Suppressor macrophage treated with lipopolysaccharide for 1 hour (primary cell): ENCODE data around the gene ZMYND8.
"Not testable (repeated sequence)": the region's sequence is repeated elsewhere in the genome, so short reads cannot be mapped to it uniquely, and the experiment has no call there.

ENCODE experiments used
- DNase-seq, 3 donors: peaks; one replicate each; pipeline ENCODE4 v3.0.0-alpha.2; 2020 to 2022

ZMYND8 gene

DNA sequence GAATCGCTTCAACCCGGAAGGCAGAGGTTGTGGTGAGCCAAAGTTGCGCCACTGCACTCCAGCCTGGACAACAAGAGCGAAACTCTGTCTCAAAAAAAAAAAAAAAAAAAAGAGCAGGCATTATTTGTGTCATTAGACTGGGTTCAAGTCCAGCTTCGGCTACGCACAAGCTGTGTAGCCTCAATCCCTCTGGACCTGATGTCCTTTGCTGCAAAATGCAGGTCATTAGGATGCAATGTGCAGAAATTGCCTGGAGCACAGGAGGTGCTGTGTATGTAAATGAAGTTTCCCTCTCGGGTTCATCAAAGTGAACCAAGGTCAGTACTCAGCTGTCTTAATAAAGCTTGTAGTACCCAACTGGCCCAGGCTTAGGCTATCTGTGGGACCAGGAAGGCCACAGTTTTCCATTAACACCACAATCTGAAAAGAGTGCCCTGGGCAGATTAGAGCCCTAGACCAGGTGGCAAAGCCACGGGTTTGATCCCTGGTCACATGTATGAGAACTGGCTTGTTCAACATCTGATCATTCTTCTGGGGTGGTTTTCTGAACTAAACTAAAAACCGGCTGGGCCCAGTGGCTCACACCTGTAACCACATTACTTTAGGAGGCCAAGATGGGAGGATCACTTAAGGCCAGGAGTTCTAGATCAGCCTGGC is 155.3 kb downstream of the ZMYND8 start:
- DNase-seq: no peak

GRCh38 chr20:47198996-47199552 is 157.4 kb downstream of the ZMYND8 start:
- no peak for DNase-seq

- peak in 1 of 3 donors; percentile 11 for DNase-seq
These were observed 158.2 kb downstream of the ZMYND8 start for GRCh38 chr20:47198254-47198671.

- DNase-seq: peak; percentile 68 to 84 (median 76)
These were observed 160.1 kb downstream of the ZMYND8 start for GRCh38 chr20:47196091-47197081.

GRCh38 chr20:47195573-47195972 is 160.9 kb downstream of the ZMYND8 start:
- no peak for DNase-seq

DNA sequence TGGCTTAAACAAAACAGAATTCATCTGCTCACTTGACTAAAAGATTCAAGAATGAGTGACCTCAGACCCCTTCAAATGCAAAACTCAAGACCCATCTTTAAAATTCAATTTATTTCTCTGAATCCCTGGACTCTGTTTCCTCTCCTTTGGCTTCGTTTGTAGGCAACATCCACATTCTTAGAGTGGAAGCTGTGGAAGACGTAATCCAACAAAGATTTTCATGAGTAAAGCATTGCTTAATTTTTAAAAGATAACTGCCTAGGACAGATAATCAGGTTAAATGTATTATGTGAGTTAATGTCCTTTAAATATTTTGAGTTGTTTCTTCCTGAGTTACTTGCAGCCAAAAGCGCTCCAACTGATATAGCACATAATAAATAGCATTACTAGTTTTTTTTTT is 164.5 kb downstream of the ZMYND8 start:
- no peak for DNase-seq

GRCh38 chr20:47191074-47191673 is 165.3 kb downstream of the ZMYND8 start:
- no peak for DNase-seq

DNA sequence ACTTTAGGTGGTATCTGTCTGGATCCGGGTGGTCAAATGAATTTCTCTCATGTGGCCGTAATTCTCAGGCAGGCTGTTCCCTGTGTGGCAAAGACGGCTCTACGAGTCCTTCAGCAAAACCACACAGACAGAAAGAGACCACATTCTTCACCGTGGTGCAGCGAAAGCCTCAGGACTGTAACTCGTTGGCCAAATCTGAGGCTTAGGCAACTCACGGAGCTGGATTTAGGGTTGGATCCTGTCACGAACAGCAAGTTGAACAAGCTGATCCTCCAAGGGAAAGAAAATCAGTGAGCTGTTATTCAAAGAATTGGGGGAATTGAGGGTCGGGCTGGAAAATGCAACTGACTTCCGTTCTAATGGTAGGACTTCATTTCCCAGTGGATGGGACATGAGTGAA is 167.4 kb downstream of the ZMYND8 start:
- DNase-seq: no peak

DNA sequence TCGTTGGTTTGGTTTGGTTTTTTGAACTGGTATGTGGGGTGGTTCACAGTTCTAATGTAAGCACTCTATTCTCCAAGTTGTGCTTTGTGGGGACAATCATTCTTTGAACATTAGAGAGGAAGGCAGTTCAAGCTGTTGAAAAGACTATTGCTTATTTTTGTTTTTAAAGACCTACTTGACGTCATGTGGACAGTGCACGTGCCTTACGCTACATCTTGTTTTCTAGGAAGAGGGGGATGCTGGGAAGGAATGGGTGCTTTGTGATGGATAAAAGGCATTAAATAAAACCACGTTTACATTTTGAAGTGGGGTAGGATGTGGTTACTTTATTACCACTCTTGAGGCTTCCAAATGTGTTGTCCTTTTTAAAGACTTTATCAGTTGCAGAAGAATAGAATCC is 168.0 kb downstream of the ZMYND8 start:
- DNase-seq: no peak

- DNase-seq: no peak
These were observed 168.9 kb downstream of the ZMYND8 start for GRCh38 chr20:47187450-47188195.

DNA sequence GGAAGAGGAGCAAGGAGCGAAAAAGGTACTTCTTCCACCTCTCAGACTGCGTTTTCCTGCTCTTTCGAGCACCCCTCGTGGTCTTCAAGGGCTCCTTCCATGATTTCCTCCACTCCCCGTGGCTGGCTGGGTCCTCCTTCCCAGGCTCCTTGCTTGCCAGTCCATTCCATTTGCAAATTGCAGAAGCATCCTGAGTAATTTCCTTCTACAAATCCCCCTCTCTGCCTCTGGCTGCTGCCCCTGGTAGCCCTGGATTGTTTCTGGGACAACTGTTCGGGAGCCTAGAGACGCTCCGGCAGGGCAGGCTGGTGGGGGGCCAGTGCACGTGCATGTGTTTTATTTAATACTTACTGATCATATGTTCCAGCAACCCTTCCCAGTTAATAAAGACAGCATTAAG is 173.1 kb downstream of the ZMYND8 start:
- no peak for DNase-seq

GRCh38 chr20:47181056-47181862 is 175.2 kb downstream of the ZMYND8 start:
- DNase-seq: peak; percentile 79 to 87 (median 86)

GRCh38 chr20:47179267-47179666 is 177.2 kb downstream of the ZMYND8 start:
- DNase-seq: no peak

GRCh38 chr20:47178851-47179250 is 177.6 kb downstream of the ZMYND8 start:
- DNase-seq: no peak

GRCh38 chr20:47178277-47178676 is 178.2 kb downstream of the ZMYND8 start:
- DNase-seq: no peak

GRCh38 chr20:47176217-47176616 is 180.3 kb downstream of the ZMYND8 start:
- not testable (repeated sequence) for DNase-seq

- DNase-seq: no peak
These were observed 181.0 kb downstream of the ZMYND8 start for GRCh38 chr20:47175493-47175892.

DNA sequence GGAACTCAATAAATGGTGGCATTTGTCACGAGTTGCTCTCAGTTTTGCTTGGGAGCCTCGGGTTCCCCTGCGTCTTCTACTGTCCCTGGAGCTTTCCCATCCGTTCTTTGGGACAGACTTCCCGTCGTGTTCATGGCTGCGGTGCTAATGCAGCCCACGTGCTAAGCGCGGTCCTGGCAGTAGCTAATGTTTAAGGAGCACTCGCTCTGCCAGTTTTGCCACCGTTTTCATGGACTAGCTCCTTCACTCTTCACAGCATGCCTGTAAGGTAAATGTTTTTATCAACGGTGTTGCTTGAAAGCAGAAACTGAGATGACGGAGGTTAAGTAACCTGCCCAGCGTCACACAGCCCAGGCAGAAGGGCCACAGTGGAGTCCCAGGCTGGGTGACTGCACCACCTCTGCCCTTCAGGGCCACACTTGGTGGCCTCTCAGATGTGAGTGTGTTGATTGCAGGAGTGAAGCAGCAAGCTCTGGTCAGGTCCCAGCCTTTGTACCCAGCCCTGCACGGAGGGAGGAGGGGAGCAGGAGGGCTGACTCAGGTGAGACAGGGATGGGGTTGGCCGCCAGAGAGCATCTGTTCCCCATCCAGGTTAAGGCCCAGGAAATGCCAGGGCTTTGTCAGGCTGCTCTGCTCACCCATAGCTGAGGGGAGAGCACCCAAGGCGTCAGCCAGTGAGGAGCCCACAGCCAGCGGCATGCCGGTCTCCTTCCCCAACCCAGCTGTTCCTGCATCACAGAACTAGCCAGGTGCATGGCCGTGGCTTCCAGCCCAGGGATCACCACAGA is 181.8 kb downstream of the ZMYND8 start:
- DNase-seq: no peak

DNA sequence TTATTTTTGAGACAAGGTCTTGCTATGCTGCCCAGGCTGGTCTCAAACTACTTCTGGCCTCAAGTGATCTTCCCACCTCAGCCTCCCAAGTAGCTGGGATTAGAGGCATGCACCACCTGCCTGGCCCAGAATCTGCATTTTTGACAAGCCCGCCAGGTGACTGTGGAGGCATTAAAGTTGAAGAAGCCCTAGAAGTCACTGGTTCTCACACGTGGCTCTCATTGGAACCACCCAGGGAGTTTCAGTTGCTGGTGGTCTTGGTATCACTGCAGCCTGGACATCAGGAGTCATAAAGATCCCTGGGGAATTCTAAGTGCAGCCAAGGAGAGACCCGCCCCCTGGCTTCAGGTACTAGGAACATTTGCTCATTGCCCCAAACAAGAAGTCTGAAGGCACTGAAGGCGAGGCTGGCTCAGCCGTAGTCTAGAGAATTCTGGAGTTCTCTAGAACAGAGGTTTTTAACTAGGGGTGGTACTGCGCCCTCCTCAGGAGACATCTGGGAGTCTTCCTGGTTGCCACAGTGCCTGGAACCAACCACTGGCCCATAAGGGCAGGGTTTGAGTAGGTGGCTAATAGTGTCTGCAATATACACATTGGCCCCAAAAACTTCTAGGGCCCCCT is 182.8 kb downstream of the ZMYND8 start:
- no peak for DNase-seq

DNA sequence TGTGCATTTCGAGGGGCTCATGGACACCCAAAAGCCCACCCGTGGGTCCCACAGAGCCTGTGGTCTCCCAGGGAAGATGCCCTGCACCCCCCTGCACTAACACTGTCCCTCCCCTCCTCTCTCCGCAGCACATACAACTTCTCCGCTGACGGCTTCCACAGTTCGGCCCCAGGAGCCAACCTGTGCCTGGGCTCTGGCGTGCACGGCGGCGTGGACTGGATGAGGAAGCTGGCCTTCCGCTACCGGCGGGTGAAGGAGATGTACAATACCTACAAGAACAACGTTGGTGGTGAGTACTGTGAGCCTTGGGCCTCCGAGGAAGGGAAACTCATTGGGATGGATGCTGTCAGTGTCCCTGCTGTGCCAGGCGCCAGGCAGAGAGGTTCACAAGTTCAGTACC is 183.9 kb downstream of the ZMYND8 start:
- DNase-seq: no peak
